ENCODE results near the gene IL17B.

DNA sequence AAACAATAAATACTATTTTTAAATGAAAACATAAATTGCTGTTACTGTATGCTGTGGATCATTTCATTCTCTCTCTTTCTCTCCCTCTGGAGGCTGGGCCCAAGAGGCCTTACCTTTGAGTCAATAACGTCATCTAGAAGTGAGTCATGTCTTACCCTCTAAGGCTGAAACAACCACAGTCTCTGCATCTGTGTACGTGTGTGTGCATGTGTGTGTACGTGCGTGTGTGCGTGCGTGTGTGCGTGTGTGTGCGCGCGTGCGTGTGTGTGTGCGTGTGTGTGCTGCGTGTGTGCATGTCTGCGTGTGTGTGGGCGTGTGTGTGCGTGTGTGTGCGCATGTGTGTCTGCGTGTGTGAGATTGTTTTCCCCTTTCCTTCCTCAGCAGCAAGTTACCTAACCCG, 13.6 kb upstream of the IL17B start:
- TF ChIP-seq NFIC (IDR thresholded peaks at IDR 0.05) (no peak), ZNF274 (IDR thresholded peaks at IDR 0.05; ENCODE audit: borderline replicate concordance, low read depth, low read length) (no peak), TARDBP (IDR thresholded peaks at IDR 0.05) (no peak), CTCF (IDR thresholded peaks at IDR 0.05 in 2 of 3, conservative IDR thresholded peaks at IDR 0.05 in 1 of 3; ENCODE audit: insufficient read depth in 2 of 3, low read depth in 1 of 3, low read length in 3 of 3) (no peak), CHD1 (IDR thresholded peaks at IDR 0.05; ENCODE audit: low read length) (no peak), PBX2 (CRISPR knock-in tag; IDR thresholded peaks at IDR 0.05; ENCODE audit: low read depth) (no peak), PBX2 (tag; conservative IDR thresholded peaks at IDR 0.05; ENCODE audit: low read depth) (no peak), TSHZ1 (CRISPR knock-in tag; IDR thresholded peaks at IDR 0.05) (no peak), JUNB (CRISPR knock-in tag; conservative IDR thresholded peaks at IDR 0.05) (no peak), RAD21 (CRISPR knock-in tag; conservative IDR thresholded peaks at IDR 0.05 in 1 of 2, IDR thresholded peaks at IDR 0.05 in 1 of 2) (no peak)

All from K562 (cell line).